IPS-18a (cell line): Measurements from ENCODE around the gene PTGR2.
"Not testable (repeated sequence)": the region's sequence is repeated elsewhere in the genome, so short reads cannot be mapped to it uniquely, and the experiment has no call there.

Experiments used
- H3K27ac ChIP-seq: one replicate; pipeline ENCODE4 v1.5.1; 2013; ENCODE audit warnings: low read length
- H3K27me3 ChIP-seq: one replicate; pipeline ENCODE4 v1.6.1; 2013; ENCODE audit warnings: mild to moderate bottlenecking, low read length; ENCODE audit not compliant: control insufficient read depth, insufficient read depth
- H3K36me3 ChIP-seq: one replicate; pipeline ENCODE4 v1.6.1; 2013; ENCODE audit warnings: low read depth, low read length; ENCODE audit not compliant: control insufficient read depth
- H3K4me1 ChIP-seq: one replicate; pipeline ENCODE4 v1.6.1; 2013; ENCODE audit warnings: low read depth, low read length; ENCODE audit not compliant: control insufficient read depth
- H3K4me3 ChIP-seq: one replicate; pipeline ENCODE4 v1.5.1; 2013; ENCODE audit warnings: low read length
- H3K9ac ChIP-seq: one replicate; pipeline ENCODE4 v1.6.1; 2013; ENCODE audit warnings: mild to moderate bottlenecking, low read length, moderate library complexity
- H3K9me3 ChIP-seq: one replicate; pipeline ENCODE4 v1.6.1; 2013; ENCODE audit warnings: low read depth, low read length; ENCODE audit not compliant: control insufficient read depth

PTGR2 gene

GRCh38 chr14:73818821-73819220 is 32.8 kb upstream of the PTGR2 start:
- no peak overlapping the region for H3K27ac ChIP-seq
- H3K4me1 ChIP-seq: no peaks in the 10 kb centered on the region
- H3K4me3 ChIP-seq: no peak overlapping the region
- H3K27me3 ChIP-seq: no peaks in the 10 kb centered on the region
- no peaks in the 10 kb centered on the region for H3K36me3 ChIP-seq
- H3K9me3 ChIP-seq: no peaks in the 10 kb centered on the region
- H3K9ac ChIP-seq: no peak overlapping the region

- no peak overlapping the region for H3K9ac ChIP-seq
- no peaks in the 10 kb centered on the region for H3K36me3 ChIP-seq
- H3K9me3 ChIP-seq: no peaks in the 10 kb centered on the region
These were observed 31.0 kb upstream of the PTGR2 start for GRCh38 chr14:73820631-73821030.

GRCh38 chr14:73823339-73823885 is 28.2 kb upstream of the PTGR2 start:
- H3K9ac ChIP-seq: no peak overlapping the region
- no peaks in the 10 kb centered on the region for H3K4me1 ChIP-seq
- H3K36me3 ChIP-seq: no peaks in the 10 kb centered on the region
- H3K27me3 ChIP-seq: no peaks in the 10 kb centered on the region
- no peak overlapping the region for H3K27ac ChIP-seq
- H3K4me3 ChIP-seq: no peak overlapping the region
- no peaks in the 10 kb centered on the region for H3K9me3 ChIP-seq

More at GRCh38 chr14:73820631-73821030, 31.0 kb upstream of the PTGR2 start:
- no peak overlapping the region for H3K4me3 ChIP-seq
- H3K27me3 ChIP-seq: no peaks in the 10 kb centered on the region
- no peaks in the 10 kb centered on the region for H3K4me1 ChIP-seq
- H3K27ac ChIP-seq: no peak overlapping the region

GRCh38 chr14:73824127-73824526 is 27.5 kb upstream of the PTGR2 start:
- Histone ChIP-seq H3K27ac (no peak overlapping the region), H3K9ac (no peak overlapping the region), H3K4me1 (no peaks in the 10 kb centered on the region), H3K9me3 (no peaks in the 10 kb centered on the region), H3K27me3 (no peaks in the 10 kb centered on the region), H3K4me3 (no peak overlapping the region), H3K36me3 (no peaks in the 10 kb centered on the region)

- no peaks in the 10 kb centered on the region for H3K9me3 ChIP-seq
- H3K9ac ChIP-seq: no peak overlapping the region
- H3K27ac ChIP-seq: no peak overlapping the region
- H3K27me3 ChIP-seq: no peaks in the 10 kb centered on the region
- no peaks in the 10 kb centered on the region for H3K36me3 ChIP-seq
- H3K4me3 ChIP-seq: no peak overlapping the region
- no peaks in the 10 kb centered on the region for H3K4me1 ChIP-seq
These were observed 27.1 kb upstream of the PTGR2 start for GRCh38 chr14:73824536-73824935.

- Histone ChIP-seq H3K4me1 (no peaks in the 10 kb centered on the region), H3K4me3 (no peak overlapping the region), H3K36me3 (no peaks in the 10 kb centered on the region), H3K9ac (no peak overlapping the region), H3K27ac (no peak overlapping the region), H3K27me3 (no peaks in the 10 kb centered on the region), H3K9me3 (no peaks in the 10 kb centered on the region)
These were observed 26.0 kb upstream of the PTGR2 start for GRCh38 chr14:73825551-73826188.

- not testable (repeated sequence) for H3K27ac ChIP-seq, H3K4me1 ChIP-seq
These were observed 24.4 kb upstream of the PTGR2 start for GRCh38 chr14:73827190-73827589.

GRCh38 chr14:73829071-73829470 is 22.6 kb upstream of the PTGR2 start:
- Histone ChIP-seq H3K9ac (no peak overlapping the region), H3K27me3 (no peaks in the 10 kb centered on the region), H3K4me1 (peaks cover 1% of the 10 kb centered on the region), H3K9me3 (no peaks in the 10 kb centered on the region), H3K4me3 (no peak overlapping the region), H3K27ac (no peak overlapping the region), H3K36me3 (no peaks in the 10 kb centered on the region)

More at GRCh38 chr14:73827190-73827589, 24.4 kb upstream of the PTGR2 start:
- not testable (repeated sequence) for H3K4me3 ChIP-seq, H3K27me3 ChIP-seq, H3K9me3 ChIP-seq, H3K36me3 ChIP-seq, H3K9ac ChIP-seq

- Histone ChIP-seq H3K27ac (no peak overlapping the region), H3K27me3 (no peaks in the 10 kb centered on the region), H3K9ac (no peak overlapping the region), H3K4me1 (peaks cover 5% of the 10 kb centered on the region), H3K4me3 (no peak overlapping the region), H3K9me3 (no peaks in the 10 kb centered on the region), H3K36me3 (no peaks in the 10 kb centered on the region)
These were observed 21.9 kb upstream of the PTGR2 start for GRCh38 chr14:73829526-73830431.

GRCh38 chr14:73833034-73833433 is 18.6 kb upstream of the PTGR2 start:
- Histone ChIP-seq H3K9me3 (no peaks in the 10 kb centered on the region), H3K27ac (no peak overlapping the region), H3K9ac (no peak overlapping the region)

GRCh38 chr14:73833530-73834260 is 17.9 kb upstream of the PTGR2 start:
- no peaks in the 10 kb centered on the region for H3K9me3 ChIP-seq
- H3K36me3 ChIP-seq: no peaks in the 10 kb centered on the region
- H3K27me3 ChIP-seq: no peaks in the 10 kb centered on the region
- no peak overlapping the region for H3K27ac ChIP-seq
- peaks cover 11% of the 10 kb centered on the region for H3K4me1 ChIP-seq
- no peak overlapping the region for H3K9ac ChIP-seq
- H3K4me3 ChIP-seq: no peak overlapping the region

More at GRCh38 chr14:73833034-73833433, 18.6 kb upstream of the PTGR2 start:
- Histone ChIP-seq H3K4me1 (peaks cover 11% of the 10 kb centered on the region), H3K27me3 (no peaks in the 10 kb centered on the region), H3K36me3 (no peaks in the 10 kb centered on the region), H3K4me3 (no peak overlapping the region)
